GM19467 (cell line): ENCODE results near the gene EFCAB8.
"Not testable (repeated sequence)": the region's sequence is repeated elsewhere in the genome, so short reads cannot be mapped to it uniquely, and the experiment has no call there.

ENCODE experiments used
- ATAC-seq: cut with Tn5 transposase; IDR thresholded peaks from one replicate; pipeline ENCODE4 v1.9.1; 2021; ENCODE audit warnings: mild to moderate bottlenecking, moderate library complexity; ENCODE audit not compliant: unreplicated experiment

Gene EFCAB8

GRCh38 chr20:32885185-32885584, 26.5 kb downstream of the EFCAB8 start:
- ATAC-seq = no peak

GRCh38 chr20:32885952-32886351, 27.2 kb downstream of the EFCAB8 start:
- no peak for ATAC-seq

GRCh38 chr20:32886652-32887051, 27.9 kb downstream of the EFCAB8 start:
- no peak for ATAC-seq

- no peak for ATAC-seq
Measured at GRCh38 chr20:32887492-32887891, 28.8 kb downstream of the EFCAB8 start.

GRCh38 chr20:32888636-32889035, 29.9 kb downstream of the EFCAB8 start:
- ATAC-seq = no peak

- ATAC-seq = no peak
Measured at GRCh38 chr20:32889281-32889680, 30.6 kb downstream of the EFCAB8 start.

GRCh38 chr20:32891491-32891890, 32.8 kb downstream of the EFCAB8 start:
- ATAC-seq = no peak

GRCh38 chr20:32891926-32892660, 33.4 kb downstream of the EFCAB8 start:
- ATAC-seq = no peak

GRCh38 chr20:32893263-32894025, 34.7 kb downstream of the EFCAB8 start:
- no peak for ATAC-seq

- no peak for ATAC-seq
Measured at GRCh38 chr20:32894026-32894483, 35.3 kb downstream of the EFCAB8 start.

- no peak for ATAC-seq
Measured at GRCh38 chr20:32894711-32895355, 36.1 kb downstream of the EFCAB8 start.

GRCh38 chr20:32896521-32897280, 38.0 kb downstream of the EFCAB8 start:
- no peak for ATAC-seq

GRCh38 chr20:32898729-32899128, 40.0 kb downstream of the EFCAB8 start:
- no peak for ATAC-seq

GRCh38 chr20:32902456-32903420, 44.0 kb downstream of the EFCAB8 start:
- ATAC-seq = no peak

- ATAC-seq = no peak
Measured at GRCh38 chr20:32903666-32904175, 45.0 kb downstream of the EFCAB8 start.

GRCh38 chr20:32904678-32905077, 46.0 kb downstream of the EFCAB8 start:
- not testable (repeated sequence) for ATAC-seq

GRCh38 chr20:32906200-32906599, 47.5 kb downstream of the EFCAB8 start:
- ATAC-seq = no peak

GRCh38 chr20:32906871-32907495, 48.3 kb downstream of the EFCAB8 start:
- ATAC-seq = no peak

- no peak for ATAC-seq
Measured at GRCh38 chr20:32907886-32908285, 49.2 kb downstream of the EFCAB8 start.
